CD8-positive, alpha-beta memory T cell (primary cell): ENCODE measurements around the gene PRMT7. TPM values are rescaled to one million over a fixed set of nuclear protein-coding genes. Genes with fewer than 3 reads are reported as not detected.

Experiments
- CTCF ChIA-PET: fragments of 350-600 bp; sonication (Branson Sonifier 250); formaldehyde crosslinking; loops from one replicate; lab custom pipeline; 2021; ENCODE audit warnings: antibody characterized with exemption; lab: Charles Lee
- POLR2A ChIA-PET: fragments of 350-600 bp; sonication (Branson Sonifier 250); formaldehyde crosslinking; loops from one replicate; lab custom pipeline; 2021; ENCODE audit warnings: antibody characterized with exemption; lab: Charles Lee
- DNase-seq, 5 donors: peaks; one replicate each; pipeline versions ENCODE4 v3.0.0 to v3.0.0-alpha.2; 2020 to 2022; ENCODE audit warnings: mixed read lengths in 1 of 5
- H3K27ac ChIP-seq: one replicate; pipeline ENCODE4 v1.7.0; 2013; ENCODE audit warnings: low read depth, mild to moderate bottlenecking, low read length, moderate library complexity
- H3K27me3 ChIP-seq: 2 replicates; pipeline ENCODE4 v1.7.0; 2013; ENCODE audit warnings: low read length, mild to moderate bottlenecking; ENCODE audit not compliant: insufficient read depth, poor library complexity, severe bottlenecking
- H3K36me3 ChIP-seq: 2 replicates; pipeline ENCODE4 v1.7.0; 2013; ENCODE audit warnings: mild to moderate bottlenecking, low read length, moderate library complexity; ENCODE audit not compliant: insufficient read depth
- H3K4me1 ChIP-seq: 2 replicates; pipeline ENCODE4 v1.7.0; 2013; ENCODE audit warnings: mild to moderate bottlenecking, low read length, moderate library complexity; ENCODE audit not compliant: insufficient read depth
- H3K4me3 ChIP-seq: 2 replicates; pipeline ENCODE4 v1.7.0; 2013; ENCODE audit warnings: mild to moderate bottlenecking, low read length
- H3K9me3 ChIP-seq: 2 replicates; pipeline ENCODE4 v1.7.0; 2013; ENCODE audit warnings: mild to moderate bottlenecking, low read length
- H3K27ac Mint-ChIP-seq, 8 donors: one replicate each; pipeline ENCODE4 v1.8.0; 2020 to 2021; ENCODE audit warnings: mixed read lengths in 8 of 8, mild to moderate bottlenecking in 6 of 8, inconsistent platforms in 3 of 8, moderate library complexity in 3 of 8
- H3K27me3 Mint-ChIP-seq, 2 donors: one replicate each; pipeline ENCODE4 v1.8.0; 2020 to 2021; ENCODE audit warnings: mixed read lengths in 2 of 2, mild to moderate bottlenecking in 1 of 2, moderate library complexity in 1 of 2
- H3K36me3 Mint-ChIP-seq, 3 donors: one replicate each; pipeline ENCODE4 v1.8.0; 2020 to 2021; ENCODE audit warnings: mixed read lengths in 3 of 3, inconsistent platforms in 1 of 3, mild to moderate bottlenecking in 1 of 3
- H3K4me1 Mint-ChIP-seq, 3 donors: one replicate each; pipeline ENCODE4 v1.8.0; 2020 to 2021; ENCODE audit warnings: mixed read lengths in 3 of 3, inconsistent platforms in 1 of 3, mild to moderate bottlenecking in 1 of 3
- H3K4me3 Mint-ChIP-seq, 7 donors: one replicate each; pipeline ENCODE4 v1.8.0; 2020 to 2021; ENCODE audit warnings: mixed read lengths in 7 of 7, mild to moderate bottlenecking in 6 of 7, moderate library complexity in 4 of 7, inconsistent platforms in 2 of 7
- H3K9me3 Mint-ChIP-seq, 5 donors: one replicate each; pipeline ENCODE4 v1.8.0; 2020 to 2022; ENCODE audit warnings: mixed read lengths in 5 of 5, mild to moderate bottlenecking in 3 of 5, moderate library complexity in 2 of 5, inconsistent platforms in 1 of 5
- polyA plus RNA-seq: library from polyadenylated mRNA; unstranded; fragments of 300-500 nt; fragmentation: Illumina TruSeq; gene quantifications from one replicate; pipeline ENCODE4 v1.2.3, GENCODE V29; 2021
- total RNA-seq, 2 experiments: library from RNA; stranded (reverse); gene quantifications; one replicate each; pipeline ENCODE4 v1.2.3, GENCODE V29; 2021

PRMT7 gene
- total and polyA plus RNA-seq, 3 experiments from 2014 or later = 41.8 to 67.5 (median 61.1) TPM

- Mint-ChIP-seq H3K4me1 (peaks cover 12 to 25% (median 17%) of the 10 kb centered on the region in 3 donors), H3K27ac (peak overlapping the region in 5 of 8 donors; percentile 14 to 76 (median 38)), H3K36me3 (no peaks in the 10 kb centered on the region), H3K9me3 (no peaks in the 10 kb centered on the region), H3K4me3 (peak overlapping the region in 1 of 7 donors; percentile 36), H3K27me3 (peaks cover 0 to 2% of the 10 kb centered on the region in 2 donors)
- ChIA-PET CTCF (interaction anchor here (0.7 to 5.9 kb wide), 28 partner anchors 10 to 125 kb away, joined by 3 to 91 read pairs (median 4); partner anchors contain the start of gene SMPD3), POLR2A (interaction anchor here (1.0 kb wide), 1 partner anchor 22 kb away, joined by 3 read pairs; no protein-coding TSS in a partner anchor)
- Histone ChIP-seq H3K4me1 (peaks cover 27% of the 10 kb centered on the region), H3K36me3 (no peaks in the 10 kb centered on the region), H3K4me3 (no peak overlapping the region), H3K27ac (no peak overlapping the region), H3K9me3 (no peaks in the 10 kb centered on the region), H3K27me3 (no peaks in the 10 kb centered on the region)
- DNase-seq = peak; percentile 26 to 75 (median 53)
These were observed 85.7 kb downstream of the PRMT7 start for GRCh38 chr16:68396481-68396880.

GRCh38 chr16:68397710-68398201 is 86.9 kb downstream of the PRMT7 start:
- H3K4me3 Mint-ChIP-seq = no peak overlapping the region
- H3K27me3 Mint-ChIP-seq = peaks cover 0 to 2% of the 10 kb centered on the region in 2 donors
- no peaks in the 10 kb centered on the region for H3K36me3 Mint-ChIP-seq
- CTCF ChIA-PET = interaction anchor here (0.7 to 5.9 kb wide), 12 partner anchors 9 to 193 kb away, joined by 3 to 91 read pairs (median 6); no protein-coding TSS in a partner anchor
- no peaks in the 10 kb centered on the region for H3K9me3 ChIP-seq
- H3K4me1 ChIP-seq = peaks cover 28% of the 10 kb centered on the region
- no peak overlapping the region for H3K27ac ChIP-seq
- H3K4me3 ChIP-seq = no peak overlapping the region
- H3K9me3 Mint-ChIP-seq = no peaks in the 10 kb centered on the region
- no peaks in the 10 kb centered on the region for H3K36me3 ChIP-seq
- peak in 1 of 5 donors; percentile 31 for DNase-seq
- H3K27me3 ChIP-seq = no peaks in the 10 kb centered on the region
- POLR2A ChIA-PET = no interaction called here
- H3K27ac Mint-ChIP-seq = peak overlapping the region in 1 of 8 donors; percentile 57
- peaks cover 12 to 25% (median 21%) of the 10 kb centered on the region in 3 donors for H3K4me1 Mint-ChIP-seq

- Mint-ChIP-seq H3K36me3 (no peaks in the 10 kb centered on the region), H3K4me3 (no peak overlapping the region), H3K27ac (no peak overlapping the region), H3K27me3 (peaks cover 0 to 2% of the 10 kb centered on the region in 2 donors), H3K4me1 (peaks cover 12 to 25% (median 21%) of the 10 kb centered on the region in 3 donors), H3K9me3 (no peaks in the 10 kb centered on the region)
- Histone ChIP-seq H3K4me3 (no peak overlapping the region), H3K36me3 (no peaks in the 10 kb centered on the region), H3K9me3 (no peaks in the 10 kb centered on the region), H3K27ac (no peak overlapping the region), H3K27me3 (no peaks in the 10 kb centered on the region), H3K4me1 (peaks cover 28% of the 10 kb centered on the region)
- ChIA-PET POLR2A (no interaction called here), CTCF (interaction anchor here (1.3 to 3.0 kb wide), 4 partner anchors 19 to 122 kb away, joined by 5 to 12 read pairs (median 8); no protein-coding TSS in a partner anchor)
- DNase-seq = no peak
These were observed 88.6 kb downstream of the PRMT7 start for GRCh38 chr16:68399456-68399855.

- H3K27ac Mint-ChIP-seq = peak overlapping the region in 1 of 8 donors; percentile 17
These were observed 89.5 kb downstream of the PRMT7 start for GRCh38 chr16:68400083-68400923.

GRCh38 chr16:68400924-68401460 is 90.2 kb downstream of the PRMT7 start:
- H3K27ac Mint-ChIP-seq = peak overlapping the region in 2 of 8 donors; percentile 51 to 83
- peaks cover 12 to 25% (median 21%) of the 10 kb centered on the region in 3 donors for H3K4me1 Mint-ChIP-seq
- ChIA-PET POLR2A (no interaction called here), CTCF (interaction anchor here (0.6 to 3.0 kb wide), 3 partner anchors 18 to 109 kb away, joined by 3 to 12 read pairs (median 10); no protein-coding TSS in a partner anchor)
- no peak overlapping the region for H3K4me3 ChIP-seq
- DNase-seq = no peak
- no peaks in the 10 kb centered on the region for H3K36me3 ChIP-seq
- peaks cover 0 to 2% of the 10 kb centered on the region in 2 donors for H3K27me3 Mint-ChIP-seq
- no peak overlapping the region for H3K27ac ChIP-seq
- H3K27me3 ChIP-seq = no peaks in the 10 kb centered on the region
- H3K9me3 ChIP-seq = no peaks in the 10 kb centered on the region
- peaks cover 28% of the 10 kb centered on the region for H3K4me1 ChIP-seq
- H3K4me3 Mint-ChIP-seq = no peak overlapping the region
- H3K9me3 Mint-ChIP-seq = no peaks in the 10 kb centered on the region
- H3K36me3 Mint-ChIP-seq = no peaks in the 10 kb centered on the region

More at GRCh38 chr16:68400083-68400923, 89.5 kb downstream of the PRMT7 start:
- no peaks in the 10 kb centered on the region for H3K27me3 ChIP-seq
- ChIA-PET POLR2A (no interaction called here), CTCF (interaction anchor here (1.4 to 3.0 kb wide), 3 partner anchors 18 to 121 kb away, joined by 5 to 12 read pairs (median 10); no protein-coding TSS in a partner anchor)
- H3K36me3 Mint-ChIP-seq = no peaks in the 10 kb centered on the region
- H3K27ac ChIP-seq = no peak overlapping the region
- peaks cover 0 to 2% of the 10 kb centered on the region in 2 donors for H3K27me3 Mint-ChIP-seq
- peaks cover 28% of the 10 kb centered on the region for H3K4me1 ChIP-seq
- DNase-seq = no peak
- no peak overlapping the region for H3K4me3 Mint-ChIP-seq
- H3K9me3 Mint-ChIP-seq = no peaks in the 10 kb centered on the region
- no peak overlapping the region for H3K4me3 ChIP-seq
- H3K36me3 ChIP-seq = no peaks in the 10 kb centered on the region
- peaks cover 12 to 25% (median 21%) of the 10 kb centered on the region in 3 donors for H3K4me1 Mint-ChIP-seq
- H3K9me3 ChIP-seq = no peaks in the 10 kb centered on the region

- Mint-ChIP-seq H3K27me3 (peaks cover 6 to 7% of the 10 kb centered on the region in 2 donors), H3K36me3 (peaks cover 0 to 6% (median 0%) of the 10 kb centered on the region in 3 donors), H3K9me3 (no peaks in the 10 kb centered on the region), H3K4me1 (peaks cover 9 to 18% (median 15%) of the 10 kb centered on the region in 3 donors), H3K27ac (peak overlapping the region in 2 of 8 donors; percentile 8 to 24), H3K4me3 (no peak overlapping the region)
- Histone ChIP-seq H3K27me3 (no peaks in the 10 kb centered on the region), H3K4me1 (peaks cover 17% of the 10 kb centered on the region), H3K36me3 (no peaks in the 10 kb centered on the region), H3K9me3 (no peaks in the 10 kb centered on the region), H3K4me3 (no peak overlapping the region), H3K27ac (no peak overlapping the region)
- ChIA-PET POLR2A (no interaction called here), CTCF (interaction anchor here (1.0 to 3.0 kb wide), 3 partner anchors 108 to 119 kb away, joined by 4 to 12 read pairs (median 8); no protein-coding TSS in a partner anchor)
- no peak for DNase-seq
These were observed 91.3 kb downstream of the PRMT7 start for GRCh38 chr16:68401871-68402747.

- Mint-ChIP-seq H3K27me3 (peaks cover 6 to 7% of the 10 kb centered on the region in 2 donors), H3K4me1 (peaks cover 9 to 15% (median 13%) of the 10 kb centered on the region in 3 donors), H3K27ac (no peak overlapping the region), H3K36me3 (peaks cover 0 to 6% (median 0%) of the 10 kb centered on the region in 3 donors), H3K4me3 (no peak overlapping the region), H3K9me3 (no peaks in the 10 kb centered on the region)
- H3K27me3 ChIP-seq = no peaks in the 10 kb centered on the region
- DNase-seq = no peak
- peaks cover 17% of the 10 kb centered on the region for H3K4me1 ChIP-seq
- POLR2A ChIA-PET = no interaction called here
- no peaks in the 10 kb centered on the region for H3K9me3 ChIP-seq
- no peaks in the 10 kb centered on the region for H3K36me3 ChIP-seq
- no peak overlapping the region for H3K4me3 ChIP-seq
- H3K27ac ChIP-seq = no peak overlapping the region
- CTCF ChIA-PET = interaction anchor here (1.0 to 2.1 kb wide), 2 partner anchors 107 to 118 kb away, joined by 4 to 8 read pairs; no protein-coding TSS in a partner anchor
These were observed 91.9 kb downstream of the PRMT7 start for GRCh38 chr16:68402748-68403040.
